HG03442 (cell line): ENCODE data around the gene WNK1.
A peak's percentile ranks its signal among the peaks of the same experiment; 100 is the strongest.
"Not testable (repeated sequence)": the region's sequence is repeated elsewhere in the genome, so short reads cannot be mapped to it uniquely, and the experiment has no call there.

Experiments
- ATAC-seq: cut with Tn5 transposase; IDR thresholded peaks from one replicate; pipeline ENCODE4 v1.9.1; 2021; ENCODE audit warnings: mild to moderate bottlenecking, moderate library complexity; ENCODE audit not compliant: unreplicated experiment

The WNK1 gene

GRCh38 chr12:740921-741320 is 11.5 kb upstream of the WNK1 start:
- no peak for ATAC-seq

GRCh38 chr12:749751-750270 is 2.6 kb upstream of the WNK1 start:
- no peak for ATAC-seq

GRCh38 chr12:750366-751191 is 1.8 kb upstream of the WNK1 start:
- no peak for ATAC-seq

DNA sequence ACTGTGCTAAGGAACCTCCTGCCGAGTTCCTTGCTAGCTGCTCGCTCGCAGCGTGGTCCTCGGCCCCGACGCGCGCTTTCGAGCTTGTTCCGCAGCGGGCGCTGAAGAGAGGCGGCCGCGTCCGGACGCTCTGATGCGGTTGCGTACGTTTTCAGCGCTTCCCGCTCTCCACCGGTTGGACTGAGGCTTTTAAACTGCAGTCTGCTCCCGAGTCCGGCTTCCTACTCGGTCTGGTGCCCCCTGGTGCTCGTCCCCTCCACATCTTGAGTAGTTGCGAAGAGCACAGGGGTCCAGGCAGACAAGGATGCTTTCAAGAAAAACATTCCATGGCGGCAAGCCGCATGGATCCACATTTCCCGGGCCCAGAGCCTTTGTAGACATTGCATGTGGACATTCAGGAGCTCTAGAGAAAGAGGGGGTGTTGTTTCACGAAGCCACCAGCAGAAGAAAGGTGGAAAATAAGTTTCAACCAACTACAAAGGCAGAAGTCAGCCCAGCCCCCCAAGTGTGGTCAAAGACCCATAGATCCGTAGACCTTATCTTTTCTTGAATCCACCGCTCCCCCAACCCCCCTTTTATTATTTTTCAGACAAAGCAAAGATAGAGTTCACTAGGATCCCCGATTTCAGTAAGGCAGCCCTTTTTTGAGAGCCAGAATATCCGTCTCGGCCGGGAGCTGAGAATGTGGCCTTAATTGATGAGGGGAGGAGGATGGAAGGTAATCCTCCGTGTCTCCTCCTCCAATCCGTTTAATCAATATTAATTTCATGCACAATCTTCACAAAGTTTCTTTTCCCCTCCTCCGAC is 984 bp upstream of the WNK1 start:
- ATAC-seq: peak; percentile 33

DNA sequence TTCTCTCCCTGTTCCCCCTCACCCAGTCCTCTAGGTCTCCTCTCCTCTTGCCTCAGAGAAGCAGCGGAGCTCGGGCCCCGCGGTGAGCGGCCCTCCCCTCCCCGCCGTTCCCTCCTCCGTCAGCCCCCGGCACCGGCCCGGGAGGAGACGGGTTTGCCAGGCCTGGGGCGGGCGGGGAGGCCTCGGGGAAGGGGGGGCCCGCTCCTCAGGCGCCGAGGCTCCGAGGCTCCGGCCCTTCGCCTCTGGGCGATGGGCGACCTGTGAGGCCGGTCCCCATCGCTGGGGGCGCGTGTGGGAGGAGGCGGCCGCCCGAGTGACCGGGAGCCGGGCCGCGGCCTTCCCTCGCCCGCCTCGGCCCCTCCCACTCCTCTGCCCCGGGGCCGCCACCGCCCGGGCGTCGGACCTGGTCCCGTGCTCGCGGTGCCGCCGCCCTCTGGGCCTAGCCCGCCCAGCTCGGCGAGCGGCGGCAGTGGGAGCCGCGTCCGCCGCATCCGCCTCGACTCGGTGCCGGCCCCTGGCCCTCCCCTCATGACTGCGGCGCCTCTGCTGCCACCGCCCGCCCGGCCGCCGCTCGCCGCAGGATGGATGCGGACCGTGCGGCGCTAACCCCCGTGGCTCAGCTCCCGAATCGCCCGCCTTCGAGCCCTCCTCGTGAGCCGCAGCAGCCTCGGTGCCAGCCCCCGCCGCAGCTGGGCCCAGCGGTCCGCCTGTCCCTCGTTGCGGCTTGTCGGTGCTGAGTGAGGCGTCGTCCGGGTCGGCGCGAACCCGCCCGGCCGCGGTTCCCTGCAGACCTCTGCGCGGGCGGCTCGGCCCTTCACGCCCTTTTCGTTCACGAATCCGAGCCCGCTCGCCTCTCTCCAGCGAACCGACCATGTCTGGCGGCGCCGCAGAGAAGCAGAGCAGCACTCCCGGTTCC is 574 bp downstream of the WNK1 start:
- ATAC-seq: peak; percentile 26

GRCh38 chr12:753611-754472 is 1.5 kb downstream of the WNK1 start:
- ATAC-seq: no peak

DNA sequence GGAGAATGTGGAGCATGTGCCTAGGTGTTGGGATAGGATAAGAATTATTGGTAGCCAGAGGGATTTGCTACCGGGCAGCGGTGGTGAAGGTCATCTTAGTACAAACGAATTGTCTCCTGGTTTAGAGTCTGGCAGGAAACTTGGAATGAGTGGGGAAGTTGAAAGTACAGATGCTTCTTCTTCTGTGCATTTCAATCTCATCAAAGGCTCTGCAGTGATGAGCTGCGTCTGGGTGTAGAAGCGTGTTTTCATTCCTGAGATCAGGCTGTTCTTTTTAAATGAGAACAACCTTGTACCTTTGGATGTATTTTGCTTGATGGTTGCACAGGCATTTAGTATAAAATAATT is 2.1 kb downstream of the WNK1 start:
- ATAC-seq: no peak

GRCh38 chr12:754851-755562 is 2.6 kb downstream of the WNK1 start:
- ATAC-seq: no peak

GRCh38 chr12:759628-760027 is 7.2 kb downstream of the WNK1 start:
- ATAC-seq: no peak

DNA sequence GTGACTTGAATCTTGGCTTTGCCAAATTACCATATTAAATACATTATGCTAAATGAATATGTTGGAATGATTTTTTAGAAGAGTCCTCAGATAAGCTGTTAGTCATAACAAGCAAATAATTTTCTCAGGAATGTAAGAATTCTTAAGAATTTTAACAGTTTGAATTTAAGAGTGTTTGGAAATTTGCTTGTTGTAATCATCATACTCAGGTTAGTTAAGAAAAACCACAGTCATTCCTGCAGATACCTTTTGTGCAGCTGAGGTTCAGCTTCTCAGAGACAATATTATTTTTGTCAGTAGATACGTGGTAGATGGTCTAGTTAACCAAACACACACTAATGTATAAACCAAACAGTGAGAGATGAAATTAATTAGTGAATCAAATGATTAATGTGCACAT is 8.9 kb downstream of the WNK1 start:
- ATAC-seq: no peak

GRCh38 chr12:765840-766239 is 13.5 kb downstream of the WNK1 start:
- no peak for ATAC-seq

DNA sequence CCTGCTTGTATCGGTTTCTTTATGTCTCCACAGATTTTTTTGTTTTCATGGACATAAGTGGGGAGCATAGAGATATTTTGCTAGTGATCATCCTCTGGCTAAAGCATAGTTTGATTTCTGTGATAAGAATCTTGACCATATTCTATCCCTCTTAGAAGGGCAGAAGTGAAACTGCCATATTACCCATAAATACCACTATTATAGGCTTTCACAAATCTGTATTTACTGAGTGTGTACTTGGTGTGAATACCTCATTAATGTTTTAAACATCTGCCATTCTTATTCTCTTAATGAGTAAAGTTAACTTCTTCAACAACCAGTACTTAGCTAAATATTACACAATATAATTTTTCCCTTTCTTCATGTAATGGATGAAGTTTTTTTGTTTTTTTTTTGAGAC is 16.1 kb downstream of the WNK1 start:
- ATAC-seq: no peak

DNA sequence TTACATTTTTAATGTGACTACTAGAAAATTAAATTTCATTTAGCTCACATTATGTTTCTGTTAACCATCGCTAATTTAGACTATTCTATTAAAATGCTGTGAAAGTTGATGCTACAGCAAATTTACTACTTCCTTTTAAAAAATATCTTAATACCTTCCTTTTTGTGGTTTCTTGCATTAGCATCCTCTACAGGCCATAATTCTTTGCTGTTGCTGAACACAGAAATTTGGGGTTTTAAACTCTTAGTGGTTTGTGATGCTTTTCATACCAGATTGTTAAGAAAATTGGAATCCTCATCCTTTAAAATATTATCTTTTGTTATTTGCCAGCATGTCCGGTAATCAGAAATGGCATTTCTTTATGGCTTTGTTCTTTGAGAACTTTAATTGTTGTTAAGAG is 18.1 kb downstream of the WNK1 start:
- no peak for ATAC-seq

DNA sequence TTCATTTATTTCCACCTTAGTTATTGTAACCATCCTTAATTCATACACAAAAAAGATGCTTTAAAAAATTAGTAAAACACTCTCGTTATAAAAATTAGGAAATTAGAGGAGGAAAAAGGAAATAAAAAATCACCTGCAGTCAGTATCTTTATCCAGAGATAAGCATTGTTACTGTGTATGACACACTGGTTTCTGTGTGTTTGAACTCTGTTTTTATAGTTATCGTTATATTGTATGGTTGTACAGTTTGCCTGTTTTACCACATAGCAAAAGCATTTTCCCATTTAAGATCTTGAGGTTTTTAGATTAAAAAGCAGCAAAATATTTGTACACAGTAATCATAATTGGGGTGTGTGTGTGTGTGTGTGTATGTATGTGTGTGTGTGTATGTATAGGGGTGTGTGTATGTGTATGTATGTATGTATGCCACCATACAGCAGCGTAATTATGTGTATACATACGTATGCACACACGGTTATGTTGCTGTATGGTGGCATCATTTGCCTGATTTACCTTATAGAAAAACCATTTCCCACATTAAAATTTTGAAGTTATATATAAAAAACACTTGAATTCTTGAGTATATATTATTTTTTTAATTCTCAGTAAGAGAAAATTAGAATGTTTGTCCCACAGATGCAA is 19.8 kb downstream of the WNK1 start:
- no peak for ATAC-seq

GRCh38 chr12:774051-774614 is 21.8 kb downstream of the WNK1 start:
- ATAC-seq: no peak

DNA sequence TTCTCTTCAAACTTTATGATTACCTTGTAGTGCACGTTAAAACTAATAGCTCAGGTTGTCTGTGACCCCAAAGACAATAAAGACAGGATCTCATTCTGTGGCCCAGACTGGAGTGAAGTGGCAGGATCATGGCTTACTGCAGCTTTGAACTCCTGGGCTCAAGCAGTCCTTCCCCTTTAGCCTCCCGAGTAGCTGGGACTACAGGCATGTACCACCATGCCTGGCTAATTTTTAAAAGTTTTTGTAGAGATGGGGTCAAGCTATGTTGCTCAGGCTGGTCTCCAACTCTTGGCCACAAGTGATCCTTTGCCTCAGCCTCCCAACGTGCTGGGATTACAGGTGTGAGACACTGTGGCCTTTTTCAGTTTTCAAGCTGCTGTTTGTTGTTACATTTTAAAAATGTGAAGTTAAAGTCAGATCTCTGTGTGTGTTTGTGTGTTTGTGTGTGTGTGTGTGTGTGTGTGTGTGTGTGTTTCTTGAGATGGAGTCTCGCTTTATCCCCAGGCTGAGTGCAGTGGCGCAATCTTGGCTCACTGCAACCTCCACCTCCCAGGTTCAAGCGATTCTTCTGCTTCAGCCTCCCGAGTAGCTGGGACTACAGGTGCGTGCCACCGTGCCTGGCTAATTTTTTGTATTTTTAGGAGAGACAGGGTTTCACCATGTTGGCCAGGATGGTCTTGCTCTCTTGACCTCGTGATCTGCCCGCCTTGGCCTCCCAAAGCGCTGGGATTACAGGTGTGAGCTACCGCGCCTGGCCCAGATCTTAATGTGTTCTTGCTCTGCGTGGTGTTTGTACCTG is 23.8 kb downstream of the WNK1 start:
- not testable (repeated sequence) for ATAC-seq

DNA sequence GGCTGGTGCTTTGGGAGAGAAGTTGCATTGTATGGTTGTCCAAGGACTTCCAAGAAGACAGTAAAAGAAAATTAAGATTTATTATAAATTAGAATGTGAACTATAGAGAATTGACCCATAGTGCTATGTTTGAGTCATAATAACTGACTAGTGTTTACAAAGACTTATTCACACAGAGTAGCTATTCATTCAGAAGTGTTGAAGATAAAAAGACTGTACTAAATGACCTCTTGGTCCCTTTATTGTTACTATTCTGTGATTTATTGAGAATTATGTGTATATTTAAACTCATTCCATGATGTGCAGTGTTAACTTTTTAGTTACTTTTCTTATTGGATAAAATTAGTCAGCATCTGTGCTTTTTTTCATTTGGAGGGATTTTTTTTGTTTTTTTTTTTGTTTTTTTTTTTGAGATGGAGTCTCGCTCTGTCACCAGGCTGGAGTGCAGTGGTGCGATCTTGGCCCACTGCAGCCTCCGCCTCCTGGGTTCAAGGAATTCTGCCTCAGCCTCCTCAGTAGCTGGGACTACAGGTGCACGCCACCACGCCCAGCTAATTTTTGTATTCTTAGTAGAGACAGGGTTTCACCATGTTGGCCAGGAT is 24.5 kb downstream of the WNK1 start:
- not testable (repeated sequence) for ATAC-seq
